GM21825 (cell line): ENCODE data around the gene AMN.
"Not testable (repeated sequence)": the region's sequence is repeated elsewhere in the genome, so short reads cannot be mapped to it uniquely, and the experiment has no call there.

Experiments used
- ATAC-seq: cut with Tn5 transposase; IDR thresholded peaks from one replicate; pipeline ENCODE4 v1.9.1; 2021; ENCODE audit warnings: mild to moderate bottlenecking, moderate library complexity; ENCODE audit not compliant: unreplicated experiment

AMN gene

GRCh38 chr14:102911991-102912761 is 10.3 kb upstream of the AMN start:
- no peak for ATAC-seq

- ATAC-seq, result no peak
These were observed 8.9 kb upstream of the AMN start for GRCh38 chr14:102913341-102914211.

- ATAC-seq, result no peak
These were observed 7.8 kb upstream of the AMN start for GRCh38 chr14:102914474-102915291.

GRCh38 chr14:102915292-102916110 is 7.0 kb upstream of the AMN start:
- ATAC-seq, result no peak

- ATAC-seq, result no peak
These were observed 6.0 kb upstream of the AMN start for GRCh38 chr14:102916347-102917055.

GRCh38 chr14:102917056-102917385 is 5.4 kb upstream of the AMN start:
- ATAC-seq, result no peak

GRCh38 chr14:102917469-102918211 is 4.8 kb upstream of the AMN start:
- ATAC-seq, result no peak

- ATAC-seq, result no peak
These were observed 4.0 kb upstream of the AMN start for GRCh38 chr14:102918438-102918837.

GRCh38 chr14:102920273-102920997 is 2.0 kb upstream of the AMN start:
- no peak for ATAC-seq

- ATAC-seq, result no peak
These were observed 1.5 kb upstream of the AMN start for GRCh38 chr14:102920998-102921304.

GRCh38 chr14:102923201-102923924 is 900 bp downstream of the AMN start:
- ATAC-seq, result no peak

- no peak for ATAC-seq
These were observed 1.5 kb downstream of the AMN start for GRCh38 chr14:102923925-102924486.

- ATAC-seq, result no peak
These were observed 2.4 kb downstream of the AMN start for GRCh38 chr14:102924632-102925588.

GRCh38 chr14:102925646-102926045 is 3.2 kb downstream of the AMN start:
- ATAC-seq, result no peak

GRCh38 chr14:102926104-102926503 is 3.6 kb downstream of the AMN start:
- ATAC-seq, result no peak

- not testable (repeated sequence) for ATAC-seq
These were observed 4.4 kb downstream of the AMN start for GRCh38 chr14:102926840-102927239.
